Activated CD8-positive, alpha-beta memory T cell treated with anti-CD3 and anti-CD28 coated beads for 36 hours (primary cell): Measurements from ENCODE around the gene PTPRN2. TPM values are rescaled to one million over a fixed set of nuclear protein-coding genes. Genes with fewer than 3 reads are reported as not detected.

Source experiments
- CTCF ChIA-PET: fragments of 350-600 bp; sonication (Branson Sonifier 250); formaldehyde crosslinking; loops from one replicate; lab custom pipeline; 2021; ENCODE audit warnings: antibody characterized with exemption; lab: Charles Lee
- POLR2A ChIA-PET: fragments of 350-600 bp; sonication (Branson Sonifier 250); formaldehyde crosslinking; loops from one replicate; lab custom pipeline; 2021; ENCODE audit warnings: antibody characterized with exemption; lab: Charles Lee
- total RNA-seq, 2 experiments: library from RNA; stranded (reverse); gene quantifications; one replicate each; pipeline ENCODE4 v1.2.3, GENCODE V29; 2021

PTPRN2 gene
- total RNA-seq, 2 experiments from 2014 or later = 0.36 to 0.44 TPM

GRCh38 chr7:157758468-157759245, 829.0 kb downstream of the PTPRN2 start:
- ChIA-PET CTCF (no interaction called here), POLR2A (no interaction called here)

GRCh38 chr7:157757776-157758467, 829.7 kb downstream of the PTPRN2 start:
- ChIA-PET CTCF (no interaction called here), POLR2A (no interaction called here)

- CTCF ChIA-PET = no interaction called here
- POLR2A ChIA-PET = no interaction called here
Observed at GRCh38 chr7:157757211-157757610, 830.4 kb downstream of the PTPRN2 start.

GRCh38 chr7:157755741-157756140, 831.9 kb downstream of the PTPRN2 start:
- POLR2A ChIA-PET = no interaction called here

GRCh38 chr7:157754416-157754790, 833.2 kb downstream of the PTPRN2 start:
- ChIA-PET POLR2A (no interaction called here), CTCF (interaction anchor here (0.7 kb wide), 1 partner anchor 95 kb away, joined by 6 read pairs; no protein-coding TSS in a partner anchor)

More at GRCh38 chr7:157755741-157756140, 831.9 kb downstream of the PTPRN2 start:
- CTCF ChIA-PET = no interaction called here

- CTCF ChIA-PET = interaction anchor here (0.7 kb wide), 1 partner anchor 96 kb away, joined by 6 read pairs; no protein-coding TSS in a partner anchor
- POLR2A ChIA-PET = no interaction called here
Observed at GRCh38 chr7:157753713-157754415, 833.8 kb downstream of the PTPRN2 start.

- ChIA-PET CTCF (no interaction called here), POLR2A (no interaction called here)
Observed at GRCh38 chr7:157752832-157753291, 834.8 kb downstream of the PTPRN2 start.

- CTCF ChIA-PET = interaction anchor here (1.2 kb wide), 1 partner anchor 13 kb away, joined by 3 read pairs; no protein-coding TSS in a partner anchor
Observed at GRCh38 chr7:157751951-157752673, 835.5 kb downstream of the PTPRN2 start.

GRCh38 chr7:157751406-157751805, 836.2 kb downstream of the PTPRN2 start:
- ChIA-PET POLR2A (no interaction called here), CTCF (interaction anchor here (1.2 kb wide), 1 partner anchor 13 kb away, joined by 3 read pairs; no protein-coding TSS in a partner anchor)

More at GRCh38 chr7:157751951-157752673, 835.5 kb downstream of the PTPRN2 start:
- POLR2A ChIA-PET = no interaction called here

- CTCF ChIA-PET = no interaction called here
Observed at GRCh38 chr7:157750291-157750690, 837.3 kb downstream of the PTPRN2 start.

GRCh38 chr7:157745721-157746709, 841.6 kb downstream of the PTPRN2 start:
- ChIA-PET CTCF (no interaction called here), POLR2A (no interaction called here)

More at GRCh38 chr7:157750291-157750690, 837.3 kb downstream of the PTPRN2 start:
- POLR2A ChIA-PET = no interaction called here

GRCh38 chr7:157744786-157745601, 842.6 kb downstream of the PTPRN2 start:
- CTCF ChIA-PET = no interaction called here
- POLR2A ChIA-PET = no interaction called here

GRCh38 chr7:157743781-157744525, 843.7 kb downstream of the PTPRN2 start:
- CTCF ChIA-PET = no interaction called here
- POLR2A ChIA-PET = no interaction called here

- CTCF ChIA-PET = no interaction called here
Observed at GRCh38 chr7:157740251-157740798, 847.3 kb downstream of the PTPRN2 start.

GRCh38 chr7:157739650-157740049, 848.0 kb downstream of the PTPRN2 start:
- CTCF ChIA-PET = interaction anchor here (1.4 kb wide), 1 partner anchor 12 kb away, joined by 3 read pairs; no protein-coding TSS in a partner anchor

More at GRCh38 chr7:157740251-157740798, 847.3 kb downstream of the PTPRN2 start:
- POLR2A ChIA-PET = no interaction called here

GRCh38 chr7:157739031-157739430, 848.6 kb downstream of the PTPRN2 start:
- ChIA-PET CTCF (interaction anchor here (1.4 kb wide), 1 partner anchor 12 kb away, joined by 3 read pairs; no protein-coding TSS in a partner anchor), POLR2A (no interaction called here)

More at GRCh38 chr7:157739650-157740049, 848.0 kb downstream of the PTPRN2 start:
- POLR2A ChIA-PET = no interaction called here
